ENCODE measurements around the gene TAOK1.

- no peak for TF ChIP-seq CTCF (IDR thresholded peaks at IDR 0.05; ENCODE audit: low read depth, low read length)
- TF ChIP-seq EZH2phosphoT487 (IDR thresholded peaks at IDR 0.05; ENCODE audit: low read depth), result no peak
These were observed 9.5 kb downstream of the TAOK1 start for GRCh38 chr17:29399634-29400033.

Data from OCI-LY3 (cell line).